GM19240 (cell line): ENCODE measurements around the gene CALML4.

Source experiments
- DNase-seq: peaks from one replicate; pipeline ENCODE4 v3.0.0; 2011; ENCODE audit warnings: low spot score; ENCODE audit not compliant: insufficient read length

CALML4 gene

DNA sequence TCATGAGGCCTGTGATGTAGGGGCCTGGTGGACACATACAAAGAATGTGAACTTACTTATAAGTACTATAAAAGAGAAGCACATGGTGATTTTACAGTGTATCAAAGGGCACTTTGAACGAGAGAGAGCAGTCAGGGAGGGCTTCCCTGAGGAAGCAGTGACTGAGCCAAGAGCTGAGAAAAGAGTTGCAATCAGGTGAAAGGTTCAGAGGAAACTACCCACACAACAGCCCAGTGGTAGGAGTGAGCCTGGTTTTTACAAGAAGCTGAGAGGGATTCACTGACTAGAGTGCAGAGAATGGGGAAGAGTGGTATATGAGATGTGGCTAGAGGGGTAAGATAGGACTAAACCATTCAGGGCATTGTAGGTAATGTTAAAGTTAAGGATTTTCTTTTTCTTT is 57.1 kb downstream of the CALML4 start:
- no peak for DNase-seq

DNA sequence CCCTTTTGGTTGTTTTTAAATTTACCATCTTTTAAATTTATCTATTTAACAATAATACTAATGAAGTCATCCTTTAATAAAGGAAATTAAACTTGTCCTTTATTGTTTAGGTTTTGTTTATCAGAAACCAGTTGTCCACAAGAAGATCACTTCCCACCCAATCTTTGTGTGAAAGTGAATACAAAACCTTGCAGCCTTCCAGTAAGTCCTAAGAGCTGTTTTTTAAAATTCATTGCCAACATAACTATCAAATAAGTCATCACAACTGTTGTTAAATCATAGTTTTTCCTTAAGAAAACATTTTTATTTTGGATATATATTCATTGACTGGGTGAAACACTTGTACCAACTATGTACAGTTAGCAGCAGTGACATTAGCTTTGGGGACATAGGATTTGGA is 59.4 kb downstream of the CALML4 start:
- no peak for DNase-seq

DNA sequence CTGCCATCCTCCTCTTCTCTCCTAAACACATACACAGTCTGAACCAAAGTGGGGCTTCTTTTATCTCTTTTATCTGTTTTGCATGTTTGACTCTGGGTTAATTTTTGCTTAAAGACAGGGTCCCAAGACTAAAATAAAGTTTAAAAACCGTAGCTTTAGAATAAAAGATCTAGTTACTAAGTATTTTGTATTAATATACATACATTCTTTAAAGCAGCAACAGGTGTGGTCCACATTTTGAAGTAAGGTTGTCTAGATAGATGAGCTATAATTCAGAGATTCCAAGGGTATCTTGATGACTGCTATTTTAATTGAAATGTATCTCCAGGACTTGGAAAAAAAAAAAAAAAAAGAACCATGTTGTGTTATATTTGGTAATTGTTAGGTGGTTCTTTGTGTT is 61.3 kb downstream of the CALML4 start:
- no peak for DNase-seq

DNA sequence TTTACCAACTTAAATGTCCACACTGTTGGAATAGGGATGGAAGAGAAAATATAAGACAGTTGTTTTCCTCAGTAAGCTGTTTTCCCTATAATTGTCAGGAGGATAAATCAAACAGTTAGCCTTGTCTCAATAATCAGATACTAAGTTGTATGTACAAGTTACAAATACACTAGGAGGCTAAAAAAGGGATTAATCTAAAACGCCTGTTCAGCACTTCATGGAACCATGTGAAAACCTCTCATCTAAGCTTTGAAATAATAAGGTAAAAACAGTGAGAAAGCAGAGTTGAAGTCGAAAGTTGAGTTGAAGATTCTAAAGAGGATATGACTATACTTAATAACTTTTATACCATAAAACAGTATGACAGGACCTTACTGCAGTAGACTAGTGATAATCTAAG is 62.0 kb downstream of the CALML4 start:
- no peak for DNase-seq
